Common myeloid progenitor, CD34-positive (primary cell): ENCODE measurements around the gene SPATA19.

Experiments
- CTCF ChIA-PET: fragments of 350-600 bp; sonication (Branson Sonifier 250); formaldehyde crosslinking; loops from one replicate; lab custom pipeline; 2021; ENCODE audit warnings: antibody characterized with exemption; lab: Charles Lee
- POLR2A ChIA-PET: fragments of 350-600 bp; sonication (Branson Sonifier 250); formaldehyde crosslinking; loops from one replicate; lab custom pipeline; 2021; ENCODE audit warnings: antibody characterized with exemption; lab: Charles Lee
- DNase-seq, 3 donors: peaks; one replicate each; pipeline versions ENCODE4 v3.0.0 to v3.0.0-alpha.2; 2013
- H3K27ac ChIP-seq, 2 experiments: 1 replicate in 1 of 2; 2 replicates in 1 of 2; pipeline ENCODE4 v1.7.0; 2013; ENCODE audit warnings: inconsistent platforms in 2 of 2, low read length in 2 of 2, mild to moderate bottlenecking in 2 of 2, low read depth in 1 of 2, moderate library complexity in 1 of 2; ENCODE audit not compliant: severe bottlenecking in 2 of 2, insufficient read depth in 1 of 2, poor library complexity in 1 of 2
- H3K27me3 ChIP-seq, 5 experiments: replicated peaks in 2 of 5; 1 replicate in 3 of 5; 2 replicates in 2 of 5; pipeline versions ENCODE4 v1.6.1 to v1.7.0; 2013; ENCODE audit warnings: low read length in 4 of 5, mild to moderate bottlenecking in 2 of 5, moderate library complexity in 2 of 5, inconsistent platforms in 1 of 5; ENCODE audit not compliant: insufficient read depth in 5 of 5, control insufficient read depth in 4 of 5
- H3K36me3 ChIP-seq, 4 experiments: 1 replicate in 2 of 4; 2 replicates in 2 of 4; pipeline versions ENCODE4 v1.6.1 to v1.7.0; 2013; ENCODE audit warnings: low read length in 3 of 4, control low read depth in 1 of 4, mild to moderate bottlenecking in 1 of 4; ENCODE audit not compliant: control insufficient read depth in 4 of 4, insufficient read depth in 4 of 4
- H3K4me1 ChIP-seq, 4 experiments: 1 replicate in 3 of 4; 2 replicates in 1 of 4; pipeline versions ENCODE4 v1.6.1 to v1.7.1; 2013; ENCODE audit warnings: low read length in 3 of 4, mild to moderate bottlenecking in 3 of 4, control low read depth in 1 of 4, inconsistent platforms in 1 of 4, moderate library complexity in 1 of 4; ENCODE audit not compliant: control insufficient read depth in 4 of 4, insufficient read depth in 4 of 4; ENCODE audit errors: control extremely low read depth in 1 of 4
- H3K4me3 ChIP-seq, 7 experiments: 1 replicate in 4 of 7; 2 replicates in 3 of 7; pipeline versions ENCODE4 v1.5.1 to v1.7.0; 2013; ENCODE audit warnings: mild to moderate bottlenecking in 7 of 7, low read length in 6 of 7, moderate library complexity in 6 of 7, inconsistent platforms in 2 of 7, low read depth in 2 of 7, control low read depth in 1 of 7; ENCODE audit not compliant: insufficient read depth in 4 of 7, control insufficient read depth in 1 of 7; ENCODE audit errors: extremely low read depth in 1 of 7
- H3K9me3 ChIP-seq, 5 experiments: 1 replicate in 4 of 5; 2 replicates in 1 of 5; pipeline versions ENCODE4 v1.6.1 to v1.7.1; 2013; ENCODE audit warnings: low read length in 4 of 5, mild to moderate bottlenecking in 2 of 5, inconsistent platforms in 1 of 5, low read depth in 1 of 5, moderate library complexity in 1 of 5; ENCODE audit not compliant: control insufficient read depth in 4 of 5, insufficient read depth in 2 of 5; ENCODE audit errors: control extremely low read depth in 1 of 5
- WGBS: methylation state at CpG from one replicate; pipeline ENCODE4 v1.1.5; 2013; ENCODE audit not compliant: insufficient coverage; 5-methylcytosine and 5-hydroxymethylcytosine counted together

The SPATA19 gene

DNA sequence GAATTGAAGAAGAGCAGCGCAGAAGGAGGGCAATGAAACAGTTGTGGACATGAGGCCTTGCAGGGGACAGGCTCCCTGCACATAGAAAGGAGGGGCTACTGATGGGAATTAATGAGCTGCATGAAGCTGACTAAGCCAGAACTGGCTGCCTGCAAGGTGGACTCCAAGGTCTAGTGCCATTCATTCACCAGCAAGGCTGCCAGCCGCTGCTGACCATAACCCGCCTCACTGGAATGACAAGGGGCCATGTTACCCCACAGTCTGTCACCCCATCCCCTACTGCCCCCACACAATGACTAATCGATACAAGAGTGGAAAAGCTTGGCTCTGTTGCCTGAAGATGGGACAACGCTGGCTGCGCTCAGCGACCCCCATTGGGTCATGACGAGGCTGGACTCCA, 44.6 kb downstream of the SPATA19 start:
- Histone ChIP-seq H3K36me3 (no peaks in the 10 kb centered on the region), H3K4me3 (no peak overlapping the region), H3K27ac (no peak overlapping the region), H3K9me3 (peaks cover 0 to 2% (median 0%) of the 10 kb centered on the region in 5 experiments), H3K4me1 (no peaks in the 10 kb centered on the region), H3K27me3 (peaks cover 0 to 9% (median 2%) of the 10 kb centered on the region in 5 experiments)
- DNase-seq: no peak
- WGBS: 96% methylated on average over 7 of the region's 8 CpGs
- ChIA-PET CTCF (no interaction called here), POLR2A (no interaction called here)

DNA sequence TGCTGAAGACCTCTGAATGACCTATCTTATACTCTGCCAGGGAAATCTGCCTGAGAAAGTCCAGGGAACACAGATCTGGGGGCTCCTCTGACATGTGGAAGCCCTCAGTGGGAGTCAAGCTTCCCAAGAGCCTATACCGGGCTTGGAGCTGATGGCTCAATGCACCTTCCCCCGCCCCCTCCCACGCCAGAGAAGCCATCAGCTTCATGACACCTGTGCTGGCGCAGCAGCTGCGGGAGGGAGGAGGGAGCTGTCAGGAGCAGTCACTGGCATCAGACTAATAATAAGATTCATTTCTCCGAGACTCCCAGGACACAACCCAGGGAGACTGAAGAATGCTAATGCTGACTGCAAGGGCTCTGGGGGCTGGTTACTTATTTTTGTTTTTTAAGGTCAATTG, 47.8 kb downstream of the SPATA19 start:
- CTCF ChIA-PET: no interaction called here
- DNase-seq: no peak
- peaks cover 0 to 11% (median 3%) of the 10 kb centered on the region in 5 experiments for H3K27me3 ChIP-seq
- POLR2A ChIA-PET: no interaction called here
- H3K9me3 ChIP-seq: peaks cover 0 to 12% (median 0%) of the 10 kb centered on the region in 5 experiments
- no peak overlapping the region for H3K27ac ChIP-seq
- no peaks in the 10 kb centered on the region for H3K4me1 ChIP-seq
- WGBS: 89% methylated on average over 3 of the region's 6 CpGs
- no peak overlapping the region for H3K4me3 ChIP-seq
- no peaks in the 10 kb centered on the region for H3K36me3 ChIP-seq

DNA sequence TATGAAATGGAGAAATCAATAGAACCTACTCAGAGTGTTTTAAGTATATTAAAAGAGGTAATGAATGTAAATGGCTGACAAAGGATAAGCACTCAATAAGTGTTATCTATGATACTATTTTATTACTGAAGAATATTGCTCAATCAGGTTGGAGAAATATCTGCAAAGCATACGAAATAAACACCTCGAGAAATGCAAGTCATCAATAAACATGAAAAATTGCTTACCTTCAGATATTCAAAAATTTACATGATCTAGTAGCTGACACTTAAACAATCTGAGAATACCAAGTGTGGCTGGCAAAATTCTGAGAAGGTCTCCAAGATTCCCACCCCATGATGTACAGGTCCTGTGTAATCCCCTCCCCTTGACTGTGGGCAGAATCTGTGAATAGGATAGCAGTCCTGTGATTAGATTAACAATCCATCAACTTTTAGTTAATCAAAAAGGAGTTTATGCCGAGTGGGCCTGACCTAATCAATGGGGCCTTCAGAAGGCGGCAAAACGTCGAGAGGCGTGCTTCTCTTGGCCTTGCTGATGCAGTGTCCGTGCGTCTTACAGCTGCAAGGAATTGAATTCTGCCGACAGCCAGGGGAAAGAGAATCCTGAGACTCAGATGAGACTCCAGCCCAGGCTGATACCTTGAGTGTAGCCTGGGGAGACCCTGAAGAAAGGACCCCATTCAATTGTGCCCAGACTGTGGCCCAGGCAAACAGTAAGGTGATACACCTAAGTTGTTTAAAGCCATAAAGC, 49.1 kb downstream of the SPATA19 start:
- ChIA-PET CTCF (no interaction called here), POLR2A (no interaction called here)
- Histone ChIP-seq H3K36me3 (no peaks in the 10 kb centered on the region), H3K9me3 (peaks cover 0 to 12% (median 0%) of the 10 kb centered on the region in 5 experiments), H3K4me1 (no peaks in the 10 kb centered on the region), H3K27ac (no peak overlapping the region), H3K27me3 (peaks cover 0 to 11% (median 3%) of the 10 kb centered on the region in 5 experiments), H3K4me3 (no peak overlapping the region)
- no peak for DNase-seq
- WGBS: 96% methylated on average over 8 of the region's 10 CpGs

DNA sequence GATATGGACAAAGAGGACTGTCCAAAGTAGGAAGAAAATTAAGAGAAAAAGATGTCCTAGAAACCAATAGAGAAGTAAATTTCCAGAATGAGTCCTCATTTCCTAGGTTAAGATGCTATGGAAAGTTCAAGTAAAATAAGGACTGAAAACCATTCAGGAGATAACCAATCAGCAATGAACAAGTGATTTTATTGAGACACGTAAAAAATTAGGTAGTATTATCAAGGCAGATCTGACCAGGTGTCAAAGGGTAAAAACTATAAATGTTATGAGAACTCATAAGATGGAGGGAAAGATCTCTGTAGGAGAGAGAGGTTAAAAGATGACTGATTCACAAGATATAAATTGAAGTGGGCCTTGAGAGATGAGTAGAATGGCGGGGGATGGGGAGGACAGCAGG, 50.2 kb downstream of the SPATA19 start:
- peaks cover 0 to 12% (median 0%) of the 10 kb centered on the region in 5 experiments for H3K9me3 ChIP-seq
- DNase-seq: no peak
- no peak overlapping the region for H3K27ac ChIP-seq
- ChIA-PET CTCF (no interaction called here), POLR2A (no interaction called here)
- no peaks in the 10 kb centered on the region for H3K36me3 ChIP-seq
- 89% methylated on average over 2 of the region's 2 CpGs for WGBS
- H3K4me3 ChIP-seq: no peak overlapping the region
- H3K27me3 ChIP-seq: peaks cover 0 to 20% (median 3%) of the 10 kb centered on the region in 5 experiments
- H3K4me1 ChIP-seq: no peaks in the 10 kb centered on the region

DNA sequence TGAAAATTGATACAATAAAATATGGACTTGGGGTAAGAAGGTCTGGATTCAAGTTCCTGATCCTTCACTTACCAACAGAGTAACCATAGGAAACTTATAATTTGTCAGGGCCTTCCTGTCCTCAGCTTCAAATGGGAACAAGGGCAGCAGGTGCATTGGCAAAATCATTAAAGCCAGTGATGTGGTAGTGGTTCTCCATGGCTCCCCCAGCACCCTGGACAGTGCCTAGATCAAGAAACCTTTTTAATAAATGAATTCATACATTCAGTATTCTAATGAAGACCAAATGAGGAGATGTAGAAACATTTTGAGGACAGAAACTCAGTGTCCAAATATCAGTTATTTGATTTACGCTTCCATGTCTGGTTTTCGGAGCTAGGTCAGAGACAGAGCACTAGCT, 51.1 kb downstream of the SPATA19 start:
- no peak overlapping the region for H3K4me3 ChIP-seq
- 100% methylated on average over 1 of the region's 2 CpGs for WGBS
- ChIA-PET POLR2A (no interaction called here), CTCF (no interaction called here)
- H3K27ac ChIP-seq: no peak overlapping the region
- peaks cover 0 to 26% (median 5%) of the 10 kb centered on the region in 5 experiments for H3K27me3 ChIP-seq
- H3K36me3 ChIP-seq: no peaks in the 10 kb centered on the region
- no peaks in the 10 kb centered on the region for H3K4me1 ChIP-seq
- peaks cover 0 to 12% (median 0%) of the 10 kb centered on the region in 5 experiments for H3K9me3 ChIP-seq
- no peak for DNase-seq

DNA sequence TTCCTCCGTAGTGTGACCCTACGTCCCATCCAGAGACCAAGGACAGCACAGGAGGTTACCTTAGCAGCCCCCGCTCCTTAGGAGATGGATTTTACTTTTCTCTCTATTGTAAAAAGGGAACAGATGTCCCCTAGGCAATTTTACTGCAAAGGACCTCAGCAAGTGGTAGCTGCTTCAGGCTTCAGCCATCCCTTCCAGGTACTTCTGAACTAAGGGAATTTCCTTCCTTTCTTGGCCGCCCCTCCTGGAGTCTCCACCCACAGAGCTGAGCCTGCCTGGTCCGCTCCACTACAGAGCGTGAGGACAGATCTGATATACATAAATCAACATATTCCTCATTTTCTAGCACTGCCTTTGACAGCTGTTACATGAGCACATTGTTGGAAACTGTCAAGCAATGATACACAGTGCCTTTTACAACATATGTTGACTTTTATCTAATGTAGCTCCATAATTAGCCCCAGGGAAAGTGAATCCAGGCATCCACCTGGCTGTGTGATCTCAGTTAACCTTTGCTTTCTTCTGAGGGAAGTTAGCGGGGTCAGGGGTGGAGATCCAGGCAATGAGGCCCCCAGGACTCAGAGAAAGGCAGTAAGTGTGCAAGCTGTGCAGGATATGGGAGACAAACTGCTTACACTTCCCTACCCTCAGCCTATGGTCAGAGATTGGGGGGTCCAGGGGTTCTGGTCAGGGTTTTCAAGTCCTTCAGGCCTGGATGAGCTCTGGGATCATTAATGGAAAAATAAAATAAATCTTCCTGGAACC, 51.9 kb downstream of the SPATA19 start:
- peaks cover 4 to 33% (median 8%) of the 10 kb centered on the region in 5 experiments for H3K27me3 ChIP-seq
- H3K9me3 ChIP-seq: peaks cover 0 to 12% (median 0%) of the 10 kb centered on the region in 5 experiments
- H3K4me1 ChIP-seq: no peaks in the 10 kb centered on the region
- no peak for DNase-seq
- H3K27ac ChIP-seq: no peak overlapping the region
- ChIA-PET CTCF (no interaction called here), POLR2A (no interaction called here)
- H3K36me3 ChIP-seq: no peaks in the 10 kb centered on the region
- H3K4me3 ChIP-seq: no peak overlapping the region
- WGBS: 80% methylated on average over 4 of the region's 7 CpGs

DNA sequence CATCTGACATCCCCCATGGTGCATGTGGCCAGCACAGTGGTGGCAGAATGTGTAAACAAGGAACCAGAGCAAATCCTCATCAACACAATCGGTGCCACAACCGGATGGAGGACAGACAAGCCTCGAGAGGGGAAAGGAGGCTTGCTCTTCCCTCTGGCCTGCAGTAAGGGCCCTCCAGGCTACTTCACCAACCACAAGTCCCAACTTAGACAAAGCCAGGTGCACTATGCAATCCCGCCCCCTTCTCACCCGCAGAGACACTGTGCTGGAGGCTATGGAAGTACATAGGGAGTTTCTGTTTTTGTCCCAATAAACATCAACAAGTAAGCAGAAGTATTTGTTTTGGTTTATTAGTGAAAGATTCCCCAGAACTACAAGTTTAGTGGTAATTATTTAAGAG, 54.3 kb downstream of the SPATA19 start:
- CTCF ChIA-PET: no interaction called here
- H3K4me1 ChIP-seq: peaks cover 0 to 11% (median 1%) of the 10 kb centered on the region in 4 experiments
- no peak overlapping the region for H3K4me3 ChIP-seq
- peaks cover 15 to 44% (median 21%) of the 10 kb centered on the region in 5 experiments for H3K27me3 ChIP-seq
- H3K9me3 ChIP-seq: peaks cover 0 to 12% (median 0%) of the 10 kb centered on the region in 5 experiments
- DNase-seq: no peak
- 94% methylated on average over 3 of the region's 5 CpGs for WGBS
- POLR2A ChIA-PET: no interaction called here
- H3K27ac ChIP-seq: no peak overlapping the region
- no peaks in the 10 kb centered on the region for H3K36me3 ChIP-seq
